Spleen (tissue), 11 donors: ENCODE data around the gene SLC17A5. TPM values are rescaled to one million over a fixed set of nuclear protein-coding genes. Genes with fewer than 3 reads are reported as not detected.
"Not testable (repeated sequence)": the region's sequence is repeated elsewhere in the genome, so short reads cannot be mapped to it uniquely, and the experiment has no call there.

ENCODE experiments used
- DNase-seq: peaks from one replicate; pipeline ENCODE4 v3.0.0-alpha.2; 2020
- H3K27ac ChIP-seq, 8 donors: fragments of 200-600 bp; sonication (generic) in 7 of 8; 1 replicate in 4 of 8; 2 replicates in 4 of 8; pipeline versions ENCODE4 v1.5.0 to v1.8.0; 2016 to 2021; ENCODE audit warnings: inconsistent platforms in 4 of 8, mild to moderate bottlenecking in 4 of 8, moderate library complexity in 1 of 8
- H3K27me3 ChIP-seq, 7 donors: fragments of 200-600 bp; sonication (generic) in 6 of 7; replicated peaks in 1 of 7; 1 replicate in 4 of 7; 2 replicates in 3 of 7; pipeline versions ENCODE4 v1.5.0 to v1.8.0; 2016 to 2021; ENCODE audit warnings: inconsistent platforms in 3 of 7, mild to moderate bottlenecking in 1 of 7
- H3K36me3 ChIP-seq, 6 donors: fragments of 200-600 bp; sonication (generic) in 5 of 6; 1 replicate in 4 of 6; 2 replicates in 2 of 6; pipeline versions ENCODE4 v1.5.0 to v1.8.0; 2016 to 2021; ENCODE audit warnings: inconsistent platforms in 2 of 6
- H3K4me1 ChIP-seq, 6 donors: fragments of 200-600 bp; sonication (generic) in 5 of 6; 1 replicate in 3 of 6; 2 replicates in 3 of 6; pipeline versions ENCODE4 v1.5.0 to v1.8.0; 2016 to 2021; ENCODE audit warnings: inconsistent platforms in 3 of 6
- H3K4me3 ChIP-seq, 8 donors: fragments of 200-600 bp; sonication (generic) in 7 of 8; 1 replicate in 4 of 8; 2 replicates in 4 of 8; pipeline versions ENCODE4 v1.5.0 to v1.8.0; 2016 to 2021; ENCODE audit warnings: inconsistent platforms in 4 of 8, mild to moderate bottlenecking in 4 of 8, moderate library complexity in 2 of 8
- H3K9me3 ChIP-seq, 8 donors: fragments of 200-600 bp; sonication (generic) in 7 of 8; 1 replicate in 4 of 8; 2 replicates in 4 of 8; pipeline versions ENCODE4 v1.5.0 to v1.8.0; 2016 to 2021; ENCODE audit warnings: inconsistent platforms in 4 of 8
- CTCF ChIP-seq, 11 experiments: fragments of 200-600 bp in 7 of 11; fragments of 450-650 bp in 4 of 11; sonication (generic) in 4 of 11; IDR thresholded peaks in 8 of 11; conservative IDR thresholded peaks in 3 of 11; 1 replicate in 7 of 11; 2 replicates in 4 of 11; pipeline versions ENCODE4 v1.4.0 to v1.8.0; 2016 to 2021; ENCODE audit warnings: antibody characterized with exemption in 11 of 11, inconsistent platforms in 4 of 11, mild to moderate bottlenecking in 1 of 11
- POLR2A ChIP-seq, 3 donors: fragments of 450-650 bp; IDR thresholded peaks; one replicate each; pipeline ENCODE4 v1.5.1; 2017; ENCODE audit warnings: antibody characterized with exemption in 3 of 3, mild to moderate bottlenecking in 1 of 3
- POLR2AphosphoS5 ChIP-seq, 3 donors: sonication (generic); formaldehyde crosslinking; IDR thresholded peaks; one replicate each; pipeline ENCODE4 v1.5.1; 2017; ENCODE audit warnings: antibody characterized with exemption in 3 of 3
- WGBS, 5 donors: extraction: QIAGEN DNeasy Blood & Tissue Kit in 3 of 5; methylation state at CpG; one replicate each; pipeline versions ENCODE4 v1.1.5 to v1.1.7; 2013 to 2018; 5-methylcytosine and 5-hydroxymethylcytosine counted together
- intact Hi-C: fragments of 100-400 bp; cut with DNase I; formaldehyde crosslinking; loops from one replicate; pipeline ENCODE4 v1.15.0; 2023; ENCODE audit warnings: low total_unique reads
- polyA plus RNA-seq, 3 donors: library from polyadenylated mRNA; stranded (reverse); fragments of 200-250 nt; gene quantifications; one replicate each; pipeline ENCODE4 v1.2.1, GENCODE V29; 2013
- total RNA-seq, 7 donors: library from RNA; depleted of rRNA in 3 of 7; stranded (reverse); fragments of >200 nt in 3 of 7; fragmentation: NEBNext Ultra II Directional in 4 of 7; extraction: Animal tissue kit (Norgen Biotek cat#: 25700) in 4 of 7; gene quantifications; one replicate each; pipeline versions ENCODE4 v1.1.0 to v1.2.1, GENCODE V29; 2016 to 2021
- donor health status: healthy with polysubstance abuse.
- donor health status: DM: no; HTN: no; CAD: no; lungs with moderate emphysema.
- donor health status: DM: no; HTN: no; CAD: no.
- donor health status: Bipolar disorder and iron deficiency.
- donor health status: healthy.
- donor health status: DM: no; HTN: no; CAD: no.
- donor health status: DM: yes; HTN: yes; CAD: no.

SLC17A5 gene
- total and polyA plus RNA-seq, 10 donors = 1.1 to 22.8 (median 11.9) TPM

DNA sequence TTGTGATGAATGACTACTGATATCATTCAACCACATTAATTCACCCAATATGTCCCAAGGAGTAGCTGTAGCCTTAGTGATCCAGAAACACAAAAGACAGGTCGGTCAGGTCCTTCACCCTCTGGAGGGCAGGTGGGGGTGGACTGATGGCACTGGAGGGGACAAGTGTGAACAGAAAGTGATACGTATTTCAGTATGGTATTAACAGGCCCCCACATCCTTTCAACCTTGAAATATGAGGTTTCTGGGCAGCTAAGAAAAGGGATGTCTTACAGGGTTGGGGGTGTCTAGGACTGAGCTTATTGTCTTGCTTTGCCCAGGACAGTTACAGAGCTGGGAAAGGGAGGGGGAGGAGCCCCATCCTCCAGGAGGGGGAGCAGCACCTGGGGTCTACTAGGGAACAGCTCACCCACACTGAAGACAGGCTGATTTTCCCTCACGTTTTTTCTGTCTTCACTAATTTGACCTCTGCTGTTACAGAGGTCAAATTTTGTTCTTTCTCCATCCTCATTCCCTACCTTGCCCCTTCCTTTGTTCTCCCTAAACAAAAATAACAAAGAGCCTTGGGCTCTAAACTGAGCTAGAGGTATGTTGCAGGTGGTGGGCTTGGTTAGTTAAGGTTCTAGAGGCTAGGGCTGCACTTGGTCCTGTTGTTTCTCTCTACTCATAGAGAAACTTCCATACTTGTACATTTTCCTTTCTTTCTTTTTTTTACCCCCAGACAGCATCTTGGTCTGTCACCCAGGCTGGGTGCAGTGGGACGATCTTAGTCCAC lies 95.0 kb downstream of the SLC17A5 start:
- 73 to 88% (median 83%) methylated on average over 4 of the region's 4 CpGs for WGBS, 5 donors
- H3K4me3 ChIP-seq = no peak overlapping the region
- DNase-seq = no peak
- no peaks in the 10 kb centered on the region for H3K36me3 ChIP-seq
- TF ChIP-seq POLR2AphosphoS5 (IDR thresholded peaks at IDR 0.05) (no peak), CTCF (IDR thresholded peaks at IDR 0.05 in 8 of 11, conservative IDR thresholded peaks at IDR 0.05 in 3 of 11) (no peak), POLR2A (IDR thresholded peaks at IDR 0.05) (no peak)
- no peaks in the 10 kb centered on the region for H3K9me3 ChIP-seq
- H3K27me3 ChIP-seq = no peaks in the 10 kb centered on the region
- no peak overlapping the region for H3K27ac ChIP-seq
- intact Hi-C loops = no loop called here
- H3K4me1 ChIP-seq = peaks cover 0 to 9% (median 2%) of the 10 kb centered on the region in 6 donors

GRCh38 chr6:73556836-73557235 lies 97.0 kb downstream of the SLC17A5 start:
- no peaks in the 10 kb centered on the region for H3K9me3 ChIP-seq
- WGBS, 5 donors = 53 to 79% (median 64%) methylated on average over 1 of the region's 1 CpG
- intact Hi-C loops = no loop called here
- DNase-seq = no peak
- no peaks in the 10 kb centered on the region for H3K36me3 ChIP-seq
- H3K27ac ChIP-seq = no peak overlapping the region
- no peak overlapping the region for H3K4me3 ChIP-seq
- TF ChIP-seq CTCF (IDR thresholded peaks at IDR 0.05 in 8 of 11, conservative IDR thresholded peaks at IDR 0.05 in 3 of 11) (no peak), POLR2AphosphoS5 (IDR thresholded peaks at IDR 0.05) (no peak), POLR2A (IDR thresholded peaks at IDR 0.05) (no peak)
- peaks cover 0 to 9% (median 2%) of the 10 kb centered on the region in 6 donors for H3K4me1 ChIP-seq
- H3K27me3 ChIP-seq = no peaks in the 10 kb centered on the region

DNA sequence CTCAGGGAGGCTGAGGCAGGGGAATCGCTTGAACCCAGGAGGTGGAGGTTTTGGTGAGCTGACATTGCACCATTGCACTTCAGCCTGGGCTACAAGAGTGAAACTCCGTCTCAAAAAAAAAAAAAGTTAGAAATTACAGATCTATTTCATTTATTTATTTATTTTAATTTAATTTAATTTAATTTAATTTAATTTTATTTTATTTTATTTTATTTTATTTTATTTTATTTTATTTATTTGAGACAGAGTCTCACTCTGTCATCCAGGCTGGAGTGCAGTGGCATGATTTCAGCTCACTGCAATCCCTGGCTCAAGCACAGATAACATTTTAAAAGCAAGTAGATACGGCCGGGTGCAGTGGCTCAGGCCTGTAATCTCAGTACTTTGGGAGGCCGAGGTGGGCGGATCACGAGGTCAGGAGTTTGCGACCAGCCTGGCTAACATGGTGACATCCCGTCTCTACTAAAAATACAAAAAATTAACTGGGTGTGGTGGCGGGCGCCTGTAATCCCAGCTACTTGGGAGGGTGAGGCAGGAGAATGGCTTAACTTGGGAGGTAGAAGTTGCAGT lies 98.3 kb downstream of the SLC17A5 start:
- H3K9me3 ChIP-seq, H3K27ac ChIP-seq, intact Hi-C loops, H3K36me3 ChIP-seq, H3K4me1 ChIP-seq, H3K27me3 ChIP-seq, H3K4me3 ChIP-seq, DNase-seq: not testable (repeated sequence)
- 87 to 98% (median 96%) methylated on average over 11 of the region's 11 CpGs for WGBS, 5 donors

DNA sequence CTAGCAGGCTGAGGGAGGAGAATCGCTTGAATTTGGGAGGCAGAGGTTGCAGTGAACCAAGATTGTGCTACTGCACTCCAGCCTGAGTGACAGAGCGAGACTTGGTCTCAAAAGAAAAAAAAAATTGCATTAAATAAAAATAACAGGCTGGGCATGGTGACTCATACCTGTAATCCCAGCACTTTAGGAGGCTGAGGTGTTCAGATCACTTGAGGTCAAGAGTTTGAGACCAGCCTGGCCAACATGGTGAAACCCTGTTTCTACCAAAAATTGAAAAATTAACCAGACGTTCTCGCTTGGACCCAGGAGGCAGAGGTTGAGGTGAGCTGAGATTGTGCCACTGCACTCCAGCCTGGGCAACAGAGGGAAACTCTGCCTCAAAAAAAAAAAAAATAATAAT lies 102.7 kb downstream of the SLC17A5 start:
- WGBS, 5 donors = 90 to 99% (median 94%) methylated on average over 4 of the region's 4 CpGs
- DNase-seq, H3K27me3 ChIP-seq, H3K9me3 ChIP-seq, H3K27ac ChIP-seq, H3K4me1 ChIP-seq, intact Hi-C loops, H3K36me3 ChIP-seq, H3K4me3 ChIP-seq: not testable (repeated sequence)
